ENCODE data around the gene PARP11. TPM values are rescaled to one million over a fixed set of nuclear protein-coding genes. Genes with fewer than 3 reads are reported as not detected.
A peak's percentile ranks its signal among the peaks of the same experiment; 100 is the strongest.
"Not testable (repeated sequence)": the region's sequence is repeated elsewhere in the genome, so short reads cannot be mapped to it uniquely, and the experiment has no call there.

PARP11 gene
- total RNA-seq, 6 experiments from 2014 or later, result 2.9 to 7.5 (median 4.9) TPM

DNA sequence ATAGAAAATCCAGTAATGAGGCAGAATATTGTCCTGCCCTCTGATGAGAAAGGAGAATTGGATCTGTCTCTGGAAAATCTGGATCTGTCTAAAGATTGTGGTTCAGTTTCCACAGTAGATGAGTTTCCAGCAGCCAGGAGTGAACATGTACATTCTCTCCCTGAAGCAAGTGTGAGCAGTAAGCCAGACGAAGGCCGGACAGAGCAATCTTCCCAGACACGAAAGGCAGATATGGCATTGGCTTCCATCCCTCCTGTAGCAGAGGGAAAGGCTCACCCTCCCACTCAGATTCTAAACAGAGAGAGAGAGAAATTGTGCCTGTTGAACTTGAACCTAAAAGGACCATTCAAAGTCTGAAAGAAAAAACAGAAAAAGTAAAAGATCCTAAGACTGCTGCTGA, 31.4 kb downstream of the PARP11 start:
- intact Hi-C loops (cut with DNase I), result no loop called here
- Histone ChIP-seq H3K4me3 (no peak overlapping the region), H3K4me1 (no peaks in the 10 kb centered on the region), H3K27me3 (no peaks in the 10 kb centered on the region), H3K36me3 (no peaks in the 10 kb centered on the region), H3K9me3 (no peaks in the 10 kb centered on the region), H3K27ac (no peak overlapping the region)
- WGBS (ENCODE audit: insufficient coverage, low coverage, low lambda C conversion rate, missing lambda C conversion rate), result 83% methylated on average over 3 of the region's 3 CpGs
- TF ChIP-seq POLR2A (IDR thresholded peaks at IDR 0.05), result no peak
- TF ChIP-seq, protein P1, sequence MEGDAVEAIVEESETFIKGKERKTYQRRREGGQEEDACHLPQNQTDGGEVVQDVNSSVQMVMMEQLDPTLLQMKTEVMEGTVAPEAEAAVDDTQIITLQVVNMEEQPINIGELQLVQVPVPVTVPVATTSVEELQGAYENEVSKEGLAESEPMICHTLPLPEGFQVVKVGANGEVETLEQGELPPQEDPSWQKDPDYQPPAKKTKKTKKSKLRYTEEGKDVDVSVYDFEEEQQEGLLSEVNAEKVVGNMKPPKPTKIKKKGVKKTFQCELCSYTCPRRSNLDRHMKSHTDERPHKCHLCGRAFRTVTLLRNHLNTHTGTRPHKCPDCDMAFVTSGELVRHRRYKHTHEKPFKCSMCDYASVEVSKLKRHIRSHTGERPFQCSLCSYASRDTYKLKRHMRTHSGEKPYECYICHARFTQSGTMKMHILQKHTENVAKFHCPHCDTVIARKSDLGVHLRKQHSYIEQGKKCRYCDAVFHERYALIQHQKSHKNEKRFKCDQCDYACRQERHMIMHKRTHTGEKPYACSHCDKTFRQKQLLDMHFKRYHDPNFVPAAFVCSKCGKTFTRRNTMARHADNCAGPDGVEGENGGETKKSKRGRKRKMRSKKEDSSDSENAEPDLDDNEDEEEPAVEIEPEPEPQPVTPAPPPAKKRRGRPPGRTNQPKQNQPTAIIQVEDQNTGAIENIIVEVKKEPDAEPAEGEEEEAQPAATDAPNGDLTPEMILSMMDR (IDR thresholded peaks at IDR 0.05), result no peak
- no peak for ATAC-seq
- DNase-seq, result no peak

- H3K27me3 ChIP-seq; H3K36me3 ChIP-seq; H3K4me1 ChIP-seq; H3K9me3 ChIP-seq; intact Hi-C loops (cut with DNase I); H3K4me3 ChIP-seq; H3K27ac ChIP-seq: not testable (repeated sequence)
- DNase-seq (peak; percentile 28 to 69 (median 55)), ATAC-seq (peak; percentile 88 to 94 (median 90))
- WGBS (ENCODE audit: insufficient coverage, low coverage, low lambda C conversion rate, missing lambda C conversion rate), result 90% methylated on average over 1 of the region's 2 CpGs
These were observed 32.4 kb downstream of the PARP11 start for GRCh38 chr12:3840833-3841232.

DNA sequence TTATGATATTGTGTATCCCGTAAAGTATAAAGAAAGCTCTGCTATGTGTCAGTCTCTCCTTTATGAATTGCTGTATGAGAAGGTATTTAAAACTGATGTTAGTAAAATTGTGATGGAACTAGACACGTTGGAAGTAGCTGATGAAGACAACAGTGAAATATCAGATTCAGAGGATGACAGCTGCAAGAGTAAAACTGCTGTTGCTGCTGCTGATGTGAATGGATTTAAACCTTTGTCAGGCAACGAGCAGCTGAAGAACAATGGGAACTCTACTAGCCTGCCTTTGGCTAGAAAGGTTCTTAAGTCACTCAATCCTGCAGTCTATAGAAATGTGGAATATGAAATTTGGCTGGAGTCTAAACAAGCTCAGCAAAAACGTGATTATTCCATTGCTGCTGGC, 33.5 kb downstream of the PARP11 start:
- ATAC-seq; intact Hi-C loops (cut with DNase I); H3K4me1 ChIP-seq; H3K4me3 ChIP-seq; DNase-seq; H3K27ac ChIP-seq; H3K9me3 ChIP-seq; H3K36me3 ChIP-seq; H3K27me3 ChIP-seq: not testable (repeated sequence)
- WGBS (ENCODE audit: insufficient coverage, low coverage, low lambda C conversion rate, missing lambda C conversion rate), result 72% methylated on average over 4 of the region's 4 CpGs

- peak in 1 of 3 donors; percentile 18 for DNase-seq
- H3K36me3 ChIP-seq; H3K9me3 ChIP-seq; H3K27ac ChIP-seq; H3K4me1 ChIP-seq; H3K27me3 ChIP-seq; intact Hi-C loops (cut with DNase I): not testable (repeated sequence)
- peak overlapping the region in 1 of 3 donors; percentile 14 for H3K4me3 ChIP-seq
- 62% methylated on average over 19 of the region's 98 CpGs for WGBS (ENCODE audit: insufficient coverage, low coverage, low lambda C conversion rate, missing lambda C conversion rate)
- peak; percentile 34 to 58 (median 42) for ATAC-seq
These were observed 34.3 kb downstream of the PARP11 start for GRCh38 chr12:3838701-3839548.

DNA sequence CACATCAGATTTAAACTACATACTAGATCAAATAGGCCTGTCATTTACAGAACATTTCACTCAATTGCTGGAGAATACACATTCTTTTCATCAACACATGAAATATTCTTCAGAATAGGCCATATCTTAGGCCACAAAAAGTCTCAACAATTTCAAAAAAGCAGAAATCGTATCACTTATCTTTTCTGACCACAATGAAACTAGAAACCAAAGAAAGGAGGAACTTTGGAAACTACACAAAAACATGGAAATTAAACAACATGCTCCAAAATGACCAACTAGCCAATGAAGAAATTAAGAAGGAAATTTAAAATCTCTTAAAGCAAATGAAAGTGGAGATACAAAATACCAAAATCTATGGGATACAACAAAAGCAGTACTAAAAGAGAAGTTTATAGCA, 35.1 kb downstream of the PARP11 start:
- Histone ChIP-seq H3K27me3 (no peaks in the 10 kb centered on the region), H3K27ac (no peak overlapping the region), H3K9me3 (no peaks in the 10 kb centered on the region), H3K4me1 (no peaks in the 10 kb centered on the region), H3K36me3 (no peaks in the 10 kb centered on the region), H3K4me3 (no peak overlapping the region)
- TF ChIP-seq, protein P1 (IDR thresholded peaks at IDR 0.05), result no peak
- no peak for TF ChIP-seq POLR2A (IDR thresholded peaks at IDR 0.05)
- WGBS (ENCODE audit: insufficient coverage, low coverage, low lambda C conversion rate, missing lambda C conversion rate), result 36% methylated on average over 1 of the region's 1 CpG
- intact Hi-C loops (cut with DNase I), result no loop called here
- ATAC-seq (no peak), DNase-seq (no peak)

GRCh38 chr12:3837049-3837448, 36.1 kb downstream of the PARP11 start:
- Histone ChIP-seq H3K27me3 (no peaks in the 10 kb centered on the region), H3K9me3 (no peaks in the 10 kb centered on the region), H3K4me1 (no peaks in the 10 kb centered on the region), H3K4me3 (no peak overlapping the region), H3K27ac (no peak overlapping the region), H3K36me3 (no peaks in the 10 kb centered on the region)
- 88% methylated on average over 3 of the region's 4 CpGs for WGBS (ENCODE audit: insufficient coverage, low coverage, low lambda C conversion rate, missing lambda C conversion rate)
- DNase-seq, result no peak
- intact Hi-C loops (cut with DNase I), result no loop called here
- ATAC-seq, result no peak
- TF ChIP-seq POLR2A (IDR thresholded peaks at IDR 0.05), result no peak
- TF ChIP-seq, protein P1 (IDR thresholded peaks at IDR 0.05), result no peak

All from right lobe of liver (tissue), 6 donors.